ENCODE data around the gene GHRH. TPM values are rescaled to one million over a fixed set of nuclear protein-coding genes. Genes with fewer than 3 reads are reported as not detected.

Gene GHRH
- total RNA-seq, 1 donor from 2014 or later = not detected

GRCh38 chr20:37220731-37221130 is 40.9 kb downstream of the GHRH start:
- Mint-ChIP-seq H3K4me1 (ENCODE audit: low read depth) (peaks cover 2% of the 10 kb centered on the region), H3K9me3 (ENCODE audit: low read depth) (no peaks in the 10 kb centered on the region), H3K4me3 (ENCODE audit: unreplicated experiment) (no peak overlapping the region), H3K27ac (ENCODE audit: unreplicated experiment) (no peak overlapping the region), H3K27me3 (ENCODE audit: low read depth) (no peaks in the 10 kb centered on the region), H3K36me3 (ENCODE audit: low read depth) (peaks cover 26% of the 10 kb centered on the region)
- TF ChIP-seq, protein P1, sequence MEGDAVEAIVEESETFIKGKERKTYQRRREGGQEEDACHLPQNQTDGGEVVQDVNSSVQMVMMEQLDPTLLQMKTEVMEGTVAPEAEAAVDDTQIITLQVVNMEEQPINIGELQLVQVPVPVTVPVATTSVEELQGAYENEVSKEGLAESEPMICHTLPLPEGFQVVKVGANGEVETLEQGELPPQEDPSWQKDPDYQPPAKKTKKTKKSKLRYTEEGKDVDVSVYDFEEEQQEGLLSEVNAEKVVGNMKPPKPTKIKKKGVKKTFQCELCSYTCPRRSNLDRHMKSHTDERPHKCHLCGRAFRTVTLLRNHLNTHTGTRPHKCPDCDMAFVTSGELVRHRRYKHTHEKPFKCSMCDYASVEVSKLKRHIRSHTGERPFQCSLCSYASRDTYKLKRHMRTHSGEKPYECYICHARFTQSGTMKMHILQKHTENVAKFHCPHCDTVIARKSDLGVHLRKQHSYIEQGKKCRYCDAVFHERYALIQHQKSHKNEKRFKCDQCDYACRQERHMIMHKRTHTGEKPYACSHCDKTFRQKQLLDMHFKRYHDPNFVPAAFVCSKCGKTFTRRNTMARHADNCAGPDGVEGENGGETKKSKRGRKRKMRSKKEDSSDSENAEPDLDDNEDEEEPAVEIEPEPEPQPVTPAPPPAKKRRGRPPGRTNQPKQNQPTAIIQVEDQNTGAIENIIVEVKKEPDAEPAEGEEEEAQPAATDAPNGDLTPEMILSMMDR (IDR thresholded peaks at IDR 0.05) = no peak
- DNase-seq (ENCODE audit: low spot score) = no peak

- no peak for DNase-seq (ENCODE audit: low spot score)
- Mint-ChIP-seq H3K27ac (ENCODE audit: unreplicated experiment) (no peak overlapping the region), H3K36me3 (ENCODE audit: low read depth) (peaks cover 22% of the 10 kb centered on the region)
These were observed 41.6 kb downstream of the GHRH start for GRCh38 chr20:37219751-37220668.

GRCh38 chr20:37218976-37219375 is 42.6 kb downstream of the GHRH start:
- H3K27ac Mint-ChIP-seq (ENCODE audit: unreplicated experiment) = no peak overlapping the region
- H3K9me3 Mint-ChIP-seq (ENCODE audit: low read depth) = no peaks in the 10 kb centered on the region
- DNase-seq (ENCODE audit: low spot score) = no peak
- H3K4me3 Mint-ChIP-seq (ENCODE audit: unreplicated experiment) = no peak overlapping the region
- H3K4me1 Mint-ChIP-seq (ENCODE audit: low read depth) = peaks cover 2% of the 10 kb centered on the region
- TF ChIP-seq, protein P1 (IDR thresholded peaks at IDR 0.05) = no peak
- no peaks in the 10 kb centered on the region for H3K27me3 Mint-ChIP-seq (ENCODE audit: low read depth)
- H3K36me3 Mint-ChIP-seq (ENCODE audit: low read depth) = peaks cover 20% of the 10 kb centered on the region

More at GRCh38 chr20:37219751-37220668, 41.6 kb downstream of the GHRH start:
- H3K27me3 Mint-ChIP-seq (ENCODE audit: low read depth) = no peaks in the 10 kb centered on the region
- no peak overlapping the region for H3K4me3 Mint-ChIP-seq (ENCODE audit: unreplicated experiment)
- H3K9me3 Mint-ChIP-seq (ENCODE audit: low read depth) = no peaks in the 10 kb centered on the region
- TF ChIP-seq, protein P1 (IDR thresholded peaks at IDR 0.05) = no peak
- peaks cover 2% of the 10 kb centered on the region for H3K4me1 Mint-ChIP-seq (ENCODE audit: low read depth)

- Mint-ChIP-seq H3K36me3 (ENCODE audit: low read depth) (peaks cover 19% of the 10 kb centered on the region), H3K9me3 (ENCODE audit: low read depth) (no peaks in the 10 kb centered on the region), H3K27me3 (ENCODE audit: low read depth) (no peaks in the 10 kb centered on the region), H3K4me1 (ENCODE audit: low read depth) (peaks cover 2% of the 10 kb centered on the region), H3K4me3 (ENCODE audit: unreplicated experiment) (no peak overlapping the region), H3K27ac (ENCODE audit: unreplicated experiment) (no peak overlapping the region)
- no peak for DNase-seq (ENCODE audit: low spot score)
- TF ChIP-seq, protein P1 (IDR thresholded peaks at IDR 0.05) = no peak
These were observed 43.2 kb downstream of the GHRH start for GRCh38 chr20:37218441-37218840.

DNA sequence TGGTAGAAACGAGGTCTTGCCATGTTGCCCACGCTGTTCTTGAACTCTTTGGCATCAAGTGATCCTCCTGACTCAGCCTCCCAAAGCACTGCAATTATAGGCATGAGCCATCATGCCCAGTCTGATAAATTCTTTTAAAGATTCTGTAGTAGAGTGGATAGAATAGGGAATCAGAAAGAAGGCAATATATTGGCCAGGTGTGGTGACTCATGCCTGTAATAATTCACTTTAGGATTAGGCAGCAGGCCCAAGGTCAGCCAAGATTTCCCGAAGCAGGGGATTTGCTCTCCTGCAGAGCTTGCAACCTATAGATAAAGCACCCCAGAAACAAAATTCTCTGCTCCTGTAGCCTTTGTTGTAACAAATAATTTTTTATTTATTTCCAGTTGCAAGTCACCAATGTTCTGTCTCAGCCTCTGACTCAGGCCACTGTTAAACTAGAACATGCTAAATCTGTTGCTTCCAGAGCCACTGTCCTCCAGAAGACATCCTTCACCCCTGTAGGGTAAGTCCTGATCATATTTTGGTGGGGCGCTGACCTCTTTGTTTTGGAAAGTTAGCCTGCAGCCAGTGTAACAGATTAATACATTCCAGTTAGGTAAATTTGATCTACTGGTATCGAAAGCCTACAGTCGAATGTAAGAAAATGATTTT is 51.8 kb downstream of the GHRH start:
- H3K4me3 Mint-ChIP-seq (ENCODE audit: unreplicated experiment) = no peak overlapping the region
- no peak overlapping the region for H3K27ac Mint-ChIP-seq (ENCODE audit: unreplicated experiment)
- H3K4me1 Mint-ChIP-seq (ENCODE audit: low read depth) = no peaks in the 10 kb centered on the region
- no peak for DNase-seq (ENCODE audit: low spot score)
- TF ChIP-seq, protein P1 (IDR thresholded peaks at IDR 0.05) = no peak
- H3K9me3 Mint-ChIP-seq (ENCODE audit: low read depth) = no peaks in the 10 kb centered on the region
- H3K36me3 Mint-ChIP-seq (ENCODE audit: low read depth) = peaks cover 27% of the 10 kb centered on the region
- H3K27me3 Mint-ChIP-seq (ENCODE audit: low read depth) = no peaks in the 10 kb centered on the region
